Loucy (cell line): ENCODE results near the gene TSR1.

ENCODE experiments used
- H2AFZ ChIP-seq: fragments of 200-600 bp; sonication (generic); 2 replicates; pipeline ENCODE4 v1.6.0; 2016; ENCODE audit warnings: antibody characterized with exemption, mild to moderate bottlenecking, low read length, moderate library complexity
- H3F3A ChIP-seq: fragments of 200-600 bp; 2 replicates; pipeline ENCODE4 v1.6.0; 2016; ENCODE audit warnings: antibody characterized with exemption, low read depth, mild to moderate bottlenecking
- H3K27me3 ChIP-seq: fragments of 200-600 bp; sonication (generic); 2 replicates; pipeline ENCODE4 v1.6.1; 2014; ENCODE audit warnings: low read length, mild to moderate bottlenecking; ENCODE audit not compliant: insufficient read depth, poor library complexity, severe bottlenecking
- H3K36me3 ChIP-seq: fragments of 200-600 bp; sonication (generic); 2 replicates; pipeline ENCODE4 v1.6.1; 2016; ENCODE audit warnings: low read length; ENCODE audit not compliant: insufficient read depth
- H3K4me1 ChIP-seq: fragments of 200-600 bp; sonication (generic); 2 replicates; pipeline ENCODE4 v1.5.1; 2014; ENCODE audit warnings: low read length, mild to moderate bottlenecking; ENCODE audit not compliant: insufficient read depth, poor library complexity, severe bottlenecking
- H3K4me2 ChIP-seq: fragments of 200-600 bp; sonication (generic); 2 replicates; pipeline ENCODE4 v1.6.0; 2014; ENCODE audit warnings: antibody characterized with exemption, low read length, low read depth, mild to moderate bottlenecking; ENCODE audit not compliant: poor library complexity, severe bottlenecking
- H3K4me3 ChIP-seq: fragments of 200-600 bp; sonication (generic); 2 replicates; pipeline ENCODE4 v1.5.1; 2014; ENCODE audit warnings: low read length, mild to moderate bottlenecking, mixed read lengths; ENCODE audit not compliant: poor library complexity, severe bottlenecking
- H3K79me2 ChIP-seq: fragments of 200-600 bp; sonication (generic); 2 replicates; pipeline ENCODE4 v1.6.1; 2014; ENCODE audit warnings: low read length; ENCODE audit not compliant: insufficient read depth
- H3K9ac ChIP-seq: fragments of 200-600 bp; sonication (generic); 2 replicates; pipeline ENCODE4 v1.6.0; 2014; ENCODE audit warnings: mild to moderate bottlenecking, low read depth, low read length, moderate library complexity; ENCODE audit not compliant: poor library complexity, severe bottlenecking
- H3K9me2 ChIP-seq: fragments of 200-600 bp; sonication (generic); replicated peaks from 2 replicates; pipeline ENCODE4 v1.6.1; 2016; ENCODE audit warnings: low read depth, low read length, mixed read lengths
- H3K9me3 ChIP-seq: fragments of 200-600 bp; sonication (generic); 2 replicates; pipeline ENCODE4 v1.6.1; 2014; ENCODE audit warnings: mild to moderate bottlenecking, antibody characterized with exemption, low read length, low read depth; ENCODE audit not compliant: insufficient read depth
- H4K20me1 ChIP-seq: fragments of 200-600 bp; sonication (generic); 2 replicates; pipeline ENCODE4 v1.6.0; 2014; ENCODE audit warnings: antibody characterized with exemption, low read length, mild to moderate bottlenecking; ENCODE audit not compliant: insufficient read depth, poor library complexity, severe bottlenecking
- CTCF ChIP-seq: fragments of 200-600 bp; sonication (generic); conservative IDR thresholded peaks from 2 replicates; pipeline ENCODE4 v1.5.1; 2014; ENCODE audit warnings: mild to moderate bottlenecking, antibody characterized with exemption, low read length
- EZH2phosphoT487 ChIP-seq: fragments of 200-600 bp; IDR thresholded peaks from 2 replicates; pipeline ENCODE4 v1.6.1; 2018; ENCODE audit warnings: antibody characterized with exemption, mild to moderate bottlenecking, moderate library complexity, borderline replicate concordance

Gene TSR1

DNA sequence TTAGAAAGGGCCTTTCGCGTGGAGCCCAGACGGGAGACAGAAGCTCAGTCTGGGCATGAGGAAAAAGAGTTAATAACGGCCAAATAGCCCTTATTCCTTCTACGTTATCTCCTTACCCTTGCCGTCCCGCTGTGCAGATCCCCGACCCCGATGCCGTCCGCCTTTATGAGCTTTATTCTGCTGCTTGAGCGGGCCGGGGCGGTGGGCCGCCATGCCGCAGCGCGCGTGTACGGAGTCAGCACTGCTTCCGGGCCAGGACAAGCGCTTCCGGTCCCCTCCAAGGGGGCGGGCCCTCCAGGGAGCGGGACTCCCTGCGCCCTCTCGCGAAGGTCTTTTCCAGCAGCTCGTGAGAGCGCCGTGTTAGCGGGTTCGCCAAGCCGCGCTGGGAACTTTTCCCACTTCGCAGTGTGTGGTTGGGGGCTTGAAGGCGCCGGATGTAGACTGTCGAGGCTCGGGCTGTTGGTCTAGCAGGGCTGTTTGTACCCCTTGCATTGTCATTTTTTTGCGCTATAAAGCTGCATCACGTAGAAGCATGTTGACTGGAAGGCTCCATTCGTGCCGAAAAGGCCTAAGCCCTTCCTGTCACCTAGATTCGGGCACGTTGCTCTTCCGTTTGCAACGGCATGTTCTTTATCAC, at the start of gene TSR1:
TSR1 (minus strand) TSS at position 243 of the 637 bp plus-strand sequence; CDS start at position 213, 30 bp downstream.
- Histone ChIP-seq H3K27me3 (no peaks in the 10 kb centered on the region), H3K79me2 (peaks cover 66% of the 10 kb centered on the region), H3K36me3 (peaks cover 29% of the 10 kb centered on the region; the same call in 1 of the 2 replicates), H2AFZ (peak within 1 kb of the TSS; percentile 71), H4K20me1 (peaks cover 39% of the 10 kb centered on the region), H3K9me2 (no peaks in the 10 kb centered on the region), H3K4me2 (peak within 1 kb of the TSS; percentile 96), H3K4me1 (peaks cover 25% of the 10 kb centered on the region), H3K4me3 (peak within 1 kb of the TSS; percentile 94), H3F3A (no peaks in the 10 kb centered on the region), H3K9ac (peak within 1 kb of the TSS; percentile 92), H3K9me3 (no peaks in the 10 kb centered on the region)
- TF ChIP-seq EZH2phosphoT487 (no peak), CTCF (peak; percentile 30)

DNA sequence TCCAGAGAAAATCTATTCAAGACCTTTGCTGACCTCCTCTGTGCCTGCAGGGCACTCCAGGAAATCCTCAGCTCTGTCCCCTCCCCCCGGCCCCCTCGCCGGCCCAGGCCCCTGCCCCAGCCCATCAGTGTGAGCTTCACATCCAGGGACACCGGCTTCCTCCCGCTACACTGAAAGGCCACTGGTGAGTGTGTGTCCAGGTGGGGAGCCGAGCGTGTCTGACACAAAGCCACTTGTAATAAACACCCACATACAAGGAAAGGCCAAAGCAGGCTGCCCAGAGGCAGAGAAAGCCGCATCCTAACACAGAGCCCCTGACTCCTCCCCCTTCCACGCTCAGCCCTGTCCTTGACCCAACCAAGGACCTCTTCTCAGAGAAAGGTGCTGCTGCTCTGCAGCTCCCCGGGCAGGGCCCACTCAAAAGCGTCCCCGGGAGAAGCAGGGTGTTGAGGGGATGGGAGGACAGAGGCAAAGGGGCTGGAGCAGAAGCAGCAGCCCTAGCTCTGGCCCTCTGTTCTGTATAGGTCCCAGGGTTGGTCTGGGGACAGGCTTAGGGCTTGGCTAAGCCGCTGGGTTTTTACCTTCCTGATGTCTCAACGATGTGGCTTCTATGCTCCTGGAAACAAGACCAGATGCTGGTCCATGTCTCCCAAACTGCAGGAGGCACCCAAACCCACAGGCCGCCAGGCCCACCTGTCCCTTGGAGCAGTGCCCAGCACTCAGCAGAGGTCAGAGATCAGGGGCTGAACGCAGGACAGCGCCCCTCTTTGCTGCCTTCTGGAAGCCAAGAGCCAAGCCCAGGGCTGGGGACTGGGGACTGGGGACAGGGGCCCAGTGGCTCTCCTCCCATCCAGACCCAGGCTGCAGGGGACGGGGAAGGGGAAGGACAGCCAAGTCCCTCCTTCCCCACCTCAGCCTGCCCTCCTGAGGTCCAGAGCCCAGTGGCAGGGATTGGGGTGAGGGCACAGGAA, 49.3 kb upstream of the TSR1 start:
- Histone ChIP-seq H3K9me3 (no peaks in the 10 kb centered on the region), H3F3A (no peaks in the 10 kb centered on the region), H3K27me3 (no peaks in the 10 kb centered on the region), H3K4me2 (no peak overlapping the region), H2AFZ (no peak overlapping the region), H4K20me1 (peaks cover 5% of the 10 kb centered on the region), H3K9ac (no peak overlapping the region), H3K9me2 (no peaks in the 10 kb centered on the region), H3K36me3 (peaks cover 14% of the 10 kb centered on the region; the same call in 1 of the 2 replicates), H3K4me1 (no peaks in the 10 kb centered on the region), H3K4me3 (no peak overlapping the region), H3K79me2 (peaks cover 7% of the 10 kb centered on the region; the same call in 1 of the 2 replicates)
- TF ChIP-seq EZH2phosphoT487 (no peak), CTCF (no peak)

DNA sequence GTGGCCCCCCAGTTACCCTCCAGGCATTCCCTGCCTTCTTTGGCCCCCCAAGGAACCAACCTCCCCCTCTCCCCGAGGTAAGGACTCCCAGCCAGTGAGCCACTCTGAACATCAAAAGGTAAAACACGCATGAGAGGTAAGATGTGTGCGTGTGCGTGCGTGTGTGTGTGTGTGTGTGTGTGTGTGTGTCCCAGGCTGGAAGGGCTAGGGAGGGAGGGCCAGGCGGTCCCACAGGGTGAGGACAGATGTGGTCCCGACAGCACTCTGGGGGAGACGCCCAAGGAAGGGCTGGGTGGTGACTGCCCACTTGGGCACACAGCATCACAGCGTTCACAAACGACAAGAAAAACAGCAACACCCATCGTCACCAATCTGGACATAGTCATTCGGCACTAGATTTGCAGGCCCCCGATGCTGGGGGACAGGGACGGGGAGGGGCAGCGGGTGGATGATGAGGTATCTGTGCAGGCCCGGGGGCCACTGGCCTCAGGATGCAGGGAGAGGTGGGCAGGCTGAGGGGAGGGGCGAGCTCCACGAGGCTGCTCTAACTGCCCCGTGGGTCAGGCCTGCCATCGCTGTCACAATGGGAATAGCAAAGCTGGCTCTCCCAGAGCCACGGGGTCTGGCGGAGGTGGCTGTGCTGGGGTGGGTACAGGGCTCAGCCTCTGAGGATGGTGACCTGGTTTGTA, 48.3 kb upstream of the TSR1 start:
- H3K9me2 ChIP-seq = no peaks in the 10 kb centered on the region
- no peak overlapping the region for H2AFZ ChIP-seq
- H3K36me3 ChIP-seq = peaks cover 14% of the 10 kb centered on the region; the same call in 1 of the 2 replicates
- no peaks in the 10 kb centered on the region for H3K27me3 ChIP-seq
- no peak overlapping the region for H3K4me3 ChIP-seq
- H3K9me3 ChIP-seq = no peaks in the 10 kb centered on the region
- no peaks in the 10 kb centered on the region for H3K79me2 ChIP-seq
- H3K9ac ChIP-seq = no peak overlapping the region
- no peaks in the 10 kb centered on the region for H3F3A ChIP-seq
- H3K4me2 ChIP-seq = no peak overlapping the region
- no peaks in the 10 kb centered on the region for H3K4me1 ChIP-seq
- TF ChIP-seq EZH2phosphoT487 = no peak
- TF ChIP-seq CTCF = no peak
- no peaks in the 10 kb centered on the region for H4K20me1 ChIP-seq
